ENCODE results near the gene PEDS1. TPM values are rescaled to one million over a fixed set of nuclear protein-coding genes. Genes with fewer than 3 reads are reported as not detected.
A peak's percentile ranks its signal among the peaks of the same experiment; 100 is the strongest.

Gene PEDS1
- total and polyA plus RNA-seq, 4 donors = 4.8 to 19.3 (median 8.6) TPM

- 90% methylated on average over 11 of the region's 11 CpGs for WGBS
- Histone ChIP-seq H3K36me3 (ENCODE audit: control insufficient read depth in 4 of 4, insufficient read depth in 3 of 4, low read depth in 1 of 4, low read length in 3 of 4) (peaks cover 3 to 7% (median 5%) of the 10 kb centered on the region in 4 donors), H3K4me3 (ENCODE audit: low read depth in 1 of 3, low read length in 3 of 3) (no peak overlapping the region), H3K9ac (ENCODE audit: low read depth in 1 of 2, low read length in 2 of 2) (no peak overlapping the region), H3K9me3 (ENCODE audit: control insufficient read depth in 4 of 4, low read length in 3 of 4) (no peaks in the 10 kb centered on the region), H3K27me3 (ENCODE audit: control insufficient read depth in 4 of 4, insufficient read depth in 4 of 4, low read length in 3 of 4) (no peaks in the 10 kb centered on the region), H3K27ac (ENCODE audit: low read depth in 1 of 2, low read length in 2 of 2) (peak overlapping the region in 1 of 2 donors; percentile 8), H3K4me1 (ENCODE audit: control insufficient read depth in 4 of 4, insufficient read depth in 4 of 4, low read length in 3 of 4) (peaks cover 24 to 48% (median 30%) of the 10 kb centered on the region in 4 donors)
- no peak for DNase-seq (ENCODE audit: low spot score)
- TF ChIP-seq HNF4G (IDR thresholded peaks at IDR 0.05) (no peak), RXRA (IDR thresholded peaks at IDR 0.05) (no peak), RAD21 (IDR thresholded peaks at IDR 0.05) (no peak), FOXA1 (IDR thresholded peaks at IDR 0.05) (no peak), JUND (IDR thresholded peaks at IDR 0.05) (no peak), YY1 (IDR thresholded peaks at IDR 0.05) (no peak), EGR1 (IDR thresholded peaks at IDR 0.05; ENCODE audit: low read depth in 2 of 2) (no peak), ZBTB33 (IDR thresholded peaks at IDR 0.05) (no peak), SP1 (IDR thresholded peaks at IDR 0.05) (no peak), TAF1 (conservative IDR thresholded peaks at IDR 0.05) (no peak), FOXA2 (IDR thresholded peaks at IDR 0.05) (no peak), GABPA (IDR thresholded peaks at IDR 0.05 in 1 of 2, conservative IDR thresholded peaks at IDR 0.05 in 1 of 2) (no peak), HNF4A (conservative IDR thresholded peaks at IDR 0.05) (no peak), NR2F2 (IDR thresholded peaks at IDR 0.05) (no peak)
- TF ChIP-seq, protein P1, sequence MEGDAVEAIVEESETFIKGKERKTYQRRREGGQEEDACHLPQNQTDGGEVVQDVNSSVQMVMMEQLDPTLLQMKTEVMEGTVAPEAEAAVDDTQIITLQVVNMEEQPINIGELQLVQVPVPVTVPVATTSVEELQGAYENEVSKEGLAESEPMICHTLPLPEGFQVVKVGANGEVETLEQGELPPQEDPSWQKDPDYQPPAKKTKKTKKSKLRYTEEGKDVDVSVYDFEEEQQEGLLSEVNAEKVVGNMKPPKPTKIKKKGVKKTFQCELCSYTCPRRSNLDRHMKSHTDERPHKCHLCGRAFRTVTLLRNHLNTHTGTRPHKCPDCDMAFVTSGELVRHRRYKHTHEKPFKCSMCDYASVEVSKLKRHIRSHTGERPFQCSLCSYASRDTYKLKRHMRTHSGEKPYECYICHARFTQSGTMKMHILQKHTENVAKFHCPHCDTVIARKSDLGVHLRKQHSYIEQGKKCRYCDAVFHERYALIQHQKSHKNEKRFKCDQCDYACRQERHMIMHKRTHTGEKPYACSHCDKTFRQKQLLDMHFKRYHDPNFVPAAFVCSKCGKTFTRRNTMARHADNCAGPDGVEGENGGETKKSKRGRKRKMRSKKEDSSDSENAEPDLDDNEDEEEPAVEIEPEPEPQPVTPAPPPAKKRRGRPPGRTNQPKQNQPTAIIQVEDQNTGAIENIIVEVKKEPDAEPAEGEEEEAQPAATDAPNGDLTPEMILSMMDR (IDR thresholded peaks at IDR 0.05; ENCODE audit: low read depth, low read length, missing input control) = no peak
- TF ChIP-seq, protein P2, sequence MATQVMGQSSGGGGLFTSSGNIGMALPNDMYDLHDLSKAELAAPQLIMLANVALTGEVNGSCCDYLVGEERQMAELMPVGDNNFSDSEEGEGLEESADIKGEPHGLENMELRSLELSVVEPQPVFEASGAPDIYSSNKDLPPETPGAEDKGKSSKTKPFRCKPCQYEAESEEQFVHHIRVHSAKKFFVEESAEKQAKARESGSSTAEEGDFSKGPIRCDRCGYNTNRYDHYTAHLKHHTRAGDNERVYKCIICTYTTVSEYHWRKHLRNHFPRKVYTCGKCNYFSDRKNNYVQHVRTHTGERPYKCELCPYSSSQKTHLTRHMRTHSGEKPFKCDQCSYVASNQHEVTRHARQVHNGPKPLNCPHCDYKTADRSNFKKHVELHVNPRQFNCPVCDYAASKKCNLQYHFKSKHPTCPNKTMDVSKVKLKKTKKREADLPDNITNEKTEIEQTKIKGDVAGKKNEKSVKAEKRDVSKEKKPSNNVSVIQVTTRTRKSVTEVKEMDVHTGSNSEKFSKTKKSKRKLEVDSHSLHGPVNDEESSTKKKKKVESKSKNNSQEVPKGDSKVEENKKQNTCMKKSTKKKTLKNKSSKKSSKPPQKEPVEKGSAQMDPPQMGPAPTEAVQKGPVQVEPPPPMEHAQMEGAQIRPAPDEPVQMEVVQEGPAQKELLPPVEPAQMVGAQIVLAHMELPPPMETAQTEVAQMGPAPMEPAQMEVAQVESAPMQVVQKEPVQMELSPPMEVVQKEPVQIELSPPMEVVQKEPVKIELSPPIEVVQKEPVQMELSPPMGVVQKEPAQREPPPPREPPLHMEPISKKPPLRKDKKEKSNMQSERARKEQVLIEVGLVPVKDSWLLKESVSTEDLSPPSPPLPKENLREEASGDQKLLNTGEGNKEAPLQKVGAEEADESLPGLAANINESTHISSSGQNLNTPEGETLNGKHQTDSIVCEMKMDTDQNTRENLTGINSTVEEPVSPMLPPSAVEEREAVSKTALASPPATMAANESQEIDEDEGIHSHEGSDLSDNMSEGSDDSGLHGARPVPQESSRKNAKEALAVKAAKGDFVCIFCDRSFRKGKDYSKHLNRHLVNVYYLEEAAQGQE (IDR thresholded peaks at IDR 0.05) = no peak
- TF ChIP-seq, protein P3, sequence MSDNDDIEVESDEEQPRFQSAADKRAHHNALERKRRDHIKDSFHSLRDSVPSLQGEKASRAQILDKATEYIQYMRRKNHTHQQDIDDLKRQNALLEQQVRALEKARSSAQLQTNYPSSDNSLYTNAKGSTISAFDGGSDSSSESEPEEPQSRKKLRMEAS (IDR thresholded peaks at IDR 0.05) = no peak
- TF ChIP-seq, protein P4, sequence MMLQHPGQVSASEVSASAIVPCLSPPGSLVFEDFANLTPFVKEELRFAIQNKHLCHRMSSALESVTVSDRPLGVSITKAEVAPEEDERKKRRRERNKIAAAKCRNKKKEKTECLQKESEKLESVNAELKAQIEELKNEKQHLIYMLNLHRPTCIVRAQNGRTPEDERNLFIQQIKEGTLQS (IDR thresholded peaks at IDR 0.05) = no peak
Measured at GRCh38 chr20:50140339-50140859, 13.1 kb downstream of the PEDS1 start.
